Renal cortical epithelial cell (primary cell): Measurements from ENCODE around the gene CDCP2. TPM values are rescaled to one million over a fixed set of nuclear protein-coding genes. Genes with fewer than 3 reads are reported as not detected.

ENCODE experiments used
- DNase-seq: peaks from one replicate; pipeline ENCODE4 v3.0.0-alpha.2; 2011; ENCODE audit warnings: low read depth
- total RNA-seq: library from RNA; depleted of rRNA; stranded (reverse); fragments of >200 nt; gene quantifications from 2 replicates; pipeline ENCODE4 v1.2.3, GENCODE V29; 2014

The CDCP2 gene
- not detected in 2 replicates for total RNA-seq

GRCh38 chr1:54152696-54153095 lies at the start of gene CDCP2:
Gene CDCP2 (minus strand): TSS chr1:54153000. CDS start chr1:54152922, 78 bp downstream.
- no peak for DNase-seq

DNA sequence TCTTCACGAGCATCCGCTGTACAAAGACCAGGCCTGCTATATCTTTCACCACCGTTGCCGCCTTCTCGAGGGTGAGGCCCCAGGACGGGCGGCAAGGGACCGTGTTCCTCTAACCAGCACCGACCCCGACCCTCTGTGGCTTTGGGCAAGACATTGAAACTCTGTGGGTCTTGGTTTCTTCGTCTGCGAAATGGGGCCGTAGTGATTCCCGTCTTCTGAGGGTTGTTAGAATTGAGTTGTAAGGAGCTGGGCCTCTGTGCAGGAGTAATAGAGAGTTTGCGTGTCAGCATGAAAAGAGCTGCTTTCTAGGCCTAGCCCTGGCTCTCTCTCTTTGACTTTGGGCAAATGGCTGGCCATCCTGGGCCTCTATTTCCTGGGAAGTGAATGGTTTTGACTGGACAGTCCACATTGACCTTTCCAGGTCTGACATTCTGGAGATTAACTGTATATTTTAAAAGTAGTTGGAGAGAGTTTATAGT lies 47.8 kb upstream of the CDCP2 start:
- no peak for DNase-seq

- DNase-seq: peak; percentile 95
These were observed 47.1 kb upstream of the CDCP2 start, which contains the start of the genes CYB5RL and MRPL37 for GRCh38 chr1:54199765-54200518. Gene CYB5RL (minus strand): TSS chr1:54200030. CDS start chr1:54195616, 4,414 bp downstream. Gene MRPL37 (plus strand): TSS chr1:54200167. CDS start chr1:54200244, 77 bp downstream.

DNA sequence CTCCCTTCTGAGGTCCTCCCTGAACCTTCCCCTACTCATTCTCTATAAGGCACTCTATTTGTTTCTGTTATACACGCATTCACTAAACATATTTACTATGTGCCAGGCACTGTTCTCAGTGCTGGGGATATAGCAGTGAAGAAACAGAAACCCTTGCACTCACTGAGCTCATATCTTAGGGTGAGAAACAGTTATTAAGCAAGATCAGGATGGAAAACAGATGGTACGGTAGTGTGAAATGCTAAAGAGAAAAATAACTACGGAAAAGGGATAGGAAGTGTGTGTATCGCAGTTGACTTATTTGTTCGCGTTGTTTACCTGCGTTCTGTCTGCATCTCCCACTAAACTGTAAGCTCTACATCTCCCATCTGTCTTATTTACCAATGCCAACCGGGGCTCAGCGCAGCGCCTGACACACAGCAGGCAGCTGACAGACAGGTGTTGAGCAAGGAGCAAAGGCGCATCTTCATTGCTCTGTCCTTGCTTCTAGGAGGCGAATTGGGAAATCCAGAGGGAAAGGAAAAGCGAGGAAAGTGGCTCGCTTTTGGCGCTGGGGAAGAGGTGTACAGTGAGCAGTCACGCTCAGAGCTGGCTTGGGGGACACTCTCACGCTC lies 46.5 kb upstream of the CDCP2 start:
- no peak for DNase-seq

DNA sequence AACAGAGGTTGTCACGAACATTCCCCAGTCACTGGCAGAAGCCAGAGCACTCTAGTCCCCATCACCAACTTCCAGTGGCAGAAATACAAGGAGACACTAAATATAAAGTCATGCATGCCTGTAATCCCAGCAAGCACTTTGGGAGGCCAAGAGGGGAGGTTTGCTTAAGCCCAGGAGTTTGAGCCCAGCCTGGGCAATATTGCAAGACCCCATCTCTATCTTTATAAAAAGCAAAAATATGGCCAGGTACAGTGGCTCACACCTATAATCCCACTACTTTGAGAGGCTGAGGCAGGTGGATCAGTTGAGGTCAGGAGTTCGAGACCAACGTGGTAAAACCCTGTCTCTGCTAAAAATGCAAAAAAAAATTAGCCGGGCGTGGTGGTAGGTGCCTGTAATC lies 40.7 kb upstream of the CDCP2 start:
- no peak for DNase-seq

- no peak for DNase-seq
These were observed 38.7 kb upstream of the CDCP2 start for GRCh38 chr1:54191525-54191924.

DNA sequence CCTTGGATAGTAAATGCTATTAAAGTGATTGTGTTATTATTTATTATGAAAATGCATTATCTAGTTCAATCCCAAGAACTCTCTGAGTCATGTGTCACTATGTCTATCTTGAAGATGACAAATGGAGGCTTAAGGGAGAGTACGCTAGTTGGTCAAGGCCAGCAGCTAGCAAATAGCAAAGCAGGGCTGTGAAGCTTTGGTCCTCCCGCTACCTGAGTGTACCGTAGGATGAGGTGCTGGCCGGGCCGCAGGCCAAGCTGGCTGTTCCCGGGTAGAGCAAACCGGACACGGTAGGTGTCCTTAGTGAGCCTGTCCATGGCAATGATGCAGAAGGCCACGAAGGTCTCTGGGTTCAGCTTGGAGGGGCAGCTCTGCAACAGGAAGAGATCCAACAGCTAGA lies 37.7 kb upstream of the CDCP2 start:
- DNase-seq: no peak

- no peak for DNase-seq
These were observed 35.5 kb upstream of the CDCP2 start for GRCh38 chr1:54188291-54188690.

- DNase-seq: no peak
These were observed 33.3 kb upstream of the CDCP2 start for GRCh38 chr1:54186056-54186455.

DNA sequence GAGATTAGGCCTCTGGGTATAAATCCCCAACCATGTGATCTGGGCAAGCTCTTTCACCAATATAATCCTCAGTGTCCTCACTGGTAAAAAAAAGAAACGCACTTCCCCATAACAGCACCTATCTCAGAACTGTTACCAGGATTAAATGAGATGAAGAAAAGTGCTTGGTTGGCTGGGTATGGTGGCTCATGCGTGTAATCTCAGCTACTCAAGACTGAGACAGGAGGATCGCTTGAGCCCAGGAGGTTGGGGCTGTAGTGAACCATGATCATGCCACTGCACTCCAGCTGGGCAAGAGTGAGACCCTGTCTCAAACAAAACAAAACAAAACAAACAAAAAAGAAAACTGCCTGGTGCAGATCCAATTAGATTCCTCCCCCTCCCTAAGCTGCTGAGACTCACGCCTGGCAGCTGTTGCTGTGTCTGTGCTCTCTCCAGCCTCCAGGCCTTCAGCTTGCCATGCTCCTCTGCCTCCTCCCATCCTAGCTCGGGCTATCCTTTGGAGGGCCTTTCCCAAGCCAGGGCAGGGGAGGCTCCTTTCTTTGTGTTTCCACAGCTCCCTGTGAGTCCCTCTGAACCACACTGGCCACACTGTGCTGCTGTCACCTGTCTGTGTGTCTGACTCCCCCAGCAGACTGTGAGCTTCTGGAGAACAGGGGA lies 28.0 kb upstream of the CDCP2 start:
- no peak for DNase-seq

- DNase-seq: no peak
These were observed 25.7 kb upstream of the CDCP2 start for GRCh38 chr1:54178296-54179070.

- DNase-seq: no peak
These were observed 24.9 kb upstream of the CDCP2 start for GRCh38 chr1:54177726-54178125.

DNA sequence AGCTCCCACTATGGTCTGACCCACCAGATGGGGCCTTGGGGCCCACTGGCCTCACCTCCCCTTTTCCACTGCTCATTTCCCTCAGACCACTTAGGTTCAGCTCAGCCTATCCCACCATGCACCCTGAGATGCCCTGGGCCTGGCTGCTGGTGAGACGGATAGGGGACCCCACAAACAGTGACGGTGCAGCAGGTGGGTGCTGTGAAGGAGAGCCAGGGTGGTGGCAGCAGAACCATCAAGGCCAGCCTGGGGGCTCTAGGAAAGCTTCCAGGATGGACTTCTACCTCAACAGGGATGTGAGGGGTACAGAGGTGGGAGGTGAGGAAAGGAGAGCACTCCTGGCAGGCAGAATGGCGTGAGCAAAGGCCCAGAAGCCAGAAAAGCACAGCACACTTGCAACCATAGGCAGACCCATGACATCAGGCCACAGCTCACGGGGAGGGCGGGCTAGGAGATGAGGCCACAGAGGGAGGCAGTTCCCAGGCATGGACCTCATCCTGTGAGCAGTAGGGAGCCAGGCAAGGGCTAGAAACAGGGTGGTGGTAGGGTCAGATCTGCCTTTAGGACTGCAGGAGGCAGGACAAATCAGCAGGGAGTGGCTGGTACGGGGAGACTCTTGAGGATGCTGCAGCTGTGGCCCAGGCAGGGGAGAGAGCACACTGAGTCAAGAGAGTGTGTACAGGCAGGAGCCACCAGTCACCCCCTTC lies 24.0 kb upstream of the CDCP2 start:
- no peak for DNase-seq

- DNase-seq: no peak
These were observed 21.3 kb upstream of the CDCP2 start for GRCh38 chr1:54174106-54174505.

DNA sequence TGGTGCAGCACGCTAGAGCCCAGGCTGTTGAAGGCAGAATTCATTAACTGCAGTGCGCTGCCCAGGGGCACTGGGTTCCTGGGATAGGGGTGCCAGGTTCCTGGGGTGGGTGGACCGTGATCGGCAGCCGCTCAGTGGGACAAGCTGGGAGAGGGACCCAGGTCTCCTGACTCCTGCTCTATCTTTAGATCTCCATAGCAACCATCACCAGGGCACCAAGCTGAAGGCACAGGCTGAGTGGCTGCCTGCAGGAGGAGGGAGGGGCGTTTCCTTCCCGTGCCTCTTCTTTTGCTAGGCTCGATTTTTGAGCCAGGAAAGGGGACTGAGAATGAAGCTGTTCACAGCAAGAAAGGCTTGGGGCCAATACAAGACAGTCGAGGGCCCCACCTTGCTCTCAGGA lies 20.9 kb upstream of the CDCP2 start:
- no peak for DNase-seq

GRCh38 chr1:54172614-54173599 lies 20.1 kb upstream of the CDCP2 start:
- no peak for DNase-seq

DNA sequence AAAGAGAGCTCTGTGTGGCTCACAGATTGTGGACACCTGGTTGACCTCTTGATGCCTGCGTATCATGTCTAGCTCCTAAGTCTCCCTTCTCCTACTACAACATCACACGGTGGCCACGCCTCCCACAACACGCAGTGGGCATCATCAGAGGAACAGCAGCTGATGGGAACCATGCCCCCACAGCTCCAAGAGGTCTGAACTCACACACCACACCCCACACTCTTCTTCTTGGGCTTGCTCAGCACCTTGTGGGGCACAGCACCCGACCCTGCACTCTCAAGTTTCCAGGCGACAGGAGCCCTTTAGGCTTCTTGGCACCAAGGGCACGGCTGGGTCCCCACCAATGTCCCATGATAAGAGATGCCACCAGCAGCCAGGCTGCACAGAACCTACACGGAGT lies 18.8 kb upstream of the CDCP2 start:
- DNase-seq: no peak

GRCh38 chr1:54171016-54171415 lies 18.2 kb upstream of the CDCP2 start:
- no peak for DNase-seq

GRCh38 chr1:54169068-54169467 lies 16.3 kb upstream of the CDCP2 start:
- no peak for DNase-seq
